GM12865 (cell line): ENCODE measurements around the gene LEPROT.

Experiments used
- DNase-seq: peaks from one replicate; pipeline ENCODE4 v3.0.0; 2010; ENCODE audit warnings: low read depth
- H3K4me3 ChIP-seq: 2 replicates; pipeline ENCODE4 v1.5.1; 2011; ENCODE audit warnings: mild to moderate bottlenecking, low read depth, low read length, control low read depth
- TF ChIP-seq, protein P1 (sequence below): IDR thresholded peaks from 2 replicates; pipeline ENCODE4 v1.5.1; 2011; ENCODE audit warnings: low read length, control low read depth, low read depth, inconsistent platforms; ENCODE audit not compliant: insufficient read depth; ENCODE audit errors: missing control alignments

LEPROT gene

DNA sequence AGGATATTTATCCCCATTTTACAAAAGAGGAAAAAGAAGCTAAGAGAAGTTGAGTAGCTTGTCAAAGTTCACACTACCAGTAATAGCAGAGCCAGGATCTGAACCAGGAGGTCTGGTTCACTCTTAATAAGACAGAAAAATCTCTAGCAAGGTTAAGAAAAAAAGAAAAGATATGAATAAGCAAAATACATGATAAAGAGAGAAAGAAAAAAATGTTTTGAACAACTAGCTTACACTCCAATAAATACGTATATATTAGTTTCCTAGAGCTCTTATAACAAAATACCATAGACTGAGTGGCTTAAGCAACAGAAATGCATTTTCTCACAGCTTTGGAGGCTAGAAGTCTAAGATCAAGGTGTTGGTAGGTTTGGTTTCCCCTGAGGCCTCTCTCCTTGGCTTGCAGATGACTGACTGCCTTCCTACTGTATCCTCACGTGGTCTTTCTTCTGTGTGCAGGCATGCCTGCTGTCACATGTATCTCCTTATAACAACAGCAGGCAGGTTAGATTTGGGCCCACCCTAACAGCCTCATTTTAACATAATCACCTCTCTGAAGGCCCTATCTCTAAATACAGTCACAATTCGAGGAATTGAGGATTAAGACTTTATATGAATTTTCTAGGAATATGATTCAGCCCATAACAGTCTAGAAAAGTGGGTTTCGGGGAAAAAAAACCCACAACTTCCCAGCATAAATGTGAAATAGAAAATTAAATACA is 60.4 kb downstream of the LEPROT start:
- no peak for DNase-seq

DNA sequence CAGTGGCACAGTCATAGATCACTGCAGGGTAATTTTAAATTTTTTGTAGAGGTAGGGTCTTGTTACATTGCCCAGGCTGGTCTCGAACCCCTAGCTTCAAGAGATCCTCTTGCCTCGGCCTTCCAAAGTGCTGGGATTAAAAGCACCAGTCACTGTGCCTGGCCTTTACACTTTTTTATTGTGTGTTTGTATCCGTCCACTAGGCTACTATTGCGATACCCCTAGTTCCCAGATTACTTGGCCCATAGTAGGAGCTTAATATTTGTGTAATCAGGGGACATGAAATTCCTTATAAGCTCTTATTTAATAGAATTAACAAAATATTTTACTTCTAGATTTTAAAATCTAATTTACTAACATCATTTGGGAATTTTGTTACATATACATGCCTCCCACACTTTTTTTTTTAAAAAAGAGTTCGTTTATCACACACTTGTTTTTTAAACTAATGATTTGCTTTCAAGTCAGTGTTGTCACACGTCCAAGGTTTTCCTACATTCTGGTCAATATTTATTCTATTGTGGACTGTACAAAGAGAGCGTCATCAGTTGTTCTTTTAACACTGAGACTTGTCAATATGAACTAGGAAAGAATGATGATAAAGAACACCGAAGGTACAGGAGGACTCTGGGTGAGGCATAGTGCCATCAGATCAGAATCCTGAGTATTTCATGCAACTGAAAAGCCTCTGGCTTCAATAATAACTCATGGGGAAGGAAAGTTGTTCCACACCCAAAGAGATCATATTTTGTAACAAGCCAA is 63.7 kb downstream of the LEPROT start:
- H3K4me3 ChIP-seq: no peak overlapping the region
- TF ChIP-seq, protein P1, sequence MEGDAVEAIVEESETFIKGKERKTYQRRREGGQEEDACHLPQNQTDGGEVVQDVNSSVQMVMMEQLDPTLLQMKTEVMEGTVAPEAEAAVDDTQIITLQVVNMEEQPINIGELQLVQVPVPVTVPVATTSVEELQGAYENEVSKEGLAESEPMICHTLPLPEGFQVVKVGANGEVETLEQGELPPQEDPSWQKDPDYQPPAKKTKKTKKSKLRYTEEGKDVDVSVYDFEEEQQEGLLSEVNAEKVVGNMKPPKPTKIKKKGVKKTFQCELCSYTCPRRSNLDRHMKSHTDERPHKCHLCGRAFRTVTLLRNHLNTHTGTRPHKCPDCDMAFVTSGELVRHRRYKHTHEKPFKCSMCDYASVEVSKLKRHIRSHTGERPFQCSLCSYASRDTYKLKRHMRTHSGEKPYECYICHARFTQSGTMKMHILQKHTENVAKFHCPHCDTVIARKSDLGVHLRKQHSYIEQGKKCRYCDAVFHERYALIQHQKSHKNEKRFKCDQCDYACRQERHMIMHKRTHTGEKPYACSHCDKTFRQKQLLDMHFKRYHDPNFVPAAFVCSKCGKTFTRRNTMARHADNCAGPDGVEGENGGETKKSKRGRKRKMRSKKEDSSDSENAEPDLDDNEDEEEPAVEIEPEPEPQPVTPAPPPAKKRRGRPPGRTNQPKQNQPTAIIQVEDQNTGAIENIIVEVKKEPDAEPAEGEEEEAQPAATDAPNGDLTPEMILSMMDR: no peak
- no peak for DNase-seq

More for the DNA sequence above, 60.4 kb downstream of the LEPROT start:
- TF ChIP-seq, protein P1: no peak
- H3K4me3 ChIP-seq: no peak overlapping the region
